Ovary (tissue), 9 donors: Measurements from ENCODE around the gene PSTPIP1. TPM values are rescaled to one million over a fixed set of nuclear protein-coding genes. Genes with fewer than 3 reads are reported as not detected.

Source experiments
- DNase-seq, 5 donors: peaks; one replicate each; pipeline ENCODE4 v3.0.0-alpha.2; 2019 to 2020
- H3K27ac ChIP-seq, 2 donors: fragments of 200-600 bp; one replicate each; pipeline versions ENCODE4 v1.5.1 to v1.8.0; 2019 to 2022
- H3K27me3 ChIP-seq: fragments of 200-600 bp; one replicate; pipeline ENCODE4 v1.8.0; 2022
- H3K36me3 ChIP-seq: fragments of 200-600 bp; sonication (generic); one replicate; pipeline ENCODE4 v1.5.1; 2019
- H3K4me1 ChIP-seq: one replicate; pipeline ENCODE4 v1.8.1; 2013; ENCODE audit warnings: mild to moderate bottlenecking, moderate library complexity; ENCODE audit not compliant: insufficient read depth
- H3K4me3 ChIP-seq: fragments of 200-600 bp; sonication (generic); one replicate; pipeline ENCODE4 v1.5.1; 2017
- H3K9me3 ChIP-seq, 2 donors: fragments of 200-600 bp in 1 of 2; sonication (generic) in 1 of 2; one replicate each; pipeline versions ENCODE4 v1.5.1 to v1.8.1; 2013 to 2019; ENCODE audit warnings: mild to moderate bottlenecking in 1 of 2, moderate library complexity in 1 of 2
- EP300 ChIP-seq: sonication (generic); formaldehyde crosslinking; IDR thresholded peaks from one replicate; pipeline ENCODE4 v1.6.1; 2017; ENCODE audit warnings: antibody characterized with exemption
- POLR2A ChIP-seq: fragments of 450-650 bp; IDR thresholded peaks from one replicate; pipeline ENCODE4 v1.6.1; 2017; ENCODE audit warnings: antibody characterized with exemption, mild to moderate bottlenecking, moderate library complexity
- WGBS, 3 donors: extraction: QIAGEN DNeasy Blood & Tissue Kit in 1 of 3; methylation state at CpG; one replicate each; pipeline versions ENCODE4 v1.1.5 to v1.1.7; 2013 to 2017; 5-methylcytosine and 5-hydroxymethylcytosine counted together
- intact Hi-C, 4 donors: fragments of 100-400 bp; cut with DNase I; formaldehyde crosslinking; loops; one replicate each; pipeline versions ENCODE4 v1.11.0 to v1.15.1; 2022 to 2023
- polyA plus RNA-seq, 2 donors: library from polyadenylated mRNA; stranded (reverse); fragments of 200-250 nt in 1 of 2; fragments of 350-450 nt in 1 of 2; fragmentation: Illumina TruSeq in 1 of 2; extraction: RNeasy Lipid Tissue Mini Kit (QIAGEN cat#74804) in 1 of 2; gene quantifications; one replicate each; pipeline ENCODE4 v1.2.3, GENCODE V29; 2013 to 2014
- total RNA-seq, 7 donors: library from RNA; depleted of rRNA in 2 of 7; stranded (reverse); fragments of >200 nt in 2 of 7; fragmentation: NEBNext Ultra II Directional in 3 of 7; extraction: Animal tissue kit (Norgen Biotek cat#: 25700) in 3 of 7; gene quantifications; one replicate each; pipeline versions ENCODE4 v1.1.0 to v1.2.4, GENCODE V29; 2016 to 2023
- TF ChIP-seq, protein P1 (sequence below), 3 donors: fragments of 450-650 bp in 2 of 3; fragments of 200-600 bp in 1 of 3; IDR thresholded peaks; one replicate each; pipeline versions ENCODE4 v1.5.1 to v1.8.0; 2016 to 2022; ENCODE audit warnings: antibody characterized with exemption in 3 of 3, mild to moderate bottlenecking in 1 of 3
- donor health status: DM: no; HTN: no; CAD: no; lungs with moderate emphysema.
- donor health status: DM: no; HTN: no; CAD: no.
- donor health status: Bipolar disorder and iron deficiency.
- donor health status: DM: yes; HTN: yes; CAD: no.
- donor health status: DM: no; HTN: no; CAD: no.
- donor health status: DM: yes; HTN: yes; CAD: no.

PSTPIP1 gene
- total and polyA plus RNA-seq, 9 donors, result 1.4 to 10.9 (median 2.5) TPM

DNA sequence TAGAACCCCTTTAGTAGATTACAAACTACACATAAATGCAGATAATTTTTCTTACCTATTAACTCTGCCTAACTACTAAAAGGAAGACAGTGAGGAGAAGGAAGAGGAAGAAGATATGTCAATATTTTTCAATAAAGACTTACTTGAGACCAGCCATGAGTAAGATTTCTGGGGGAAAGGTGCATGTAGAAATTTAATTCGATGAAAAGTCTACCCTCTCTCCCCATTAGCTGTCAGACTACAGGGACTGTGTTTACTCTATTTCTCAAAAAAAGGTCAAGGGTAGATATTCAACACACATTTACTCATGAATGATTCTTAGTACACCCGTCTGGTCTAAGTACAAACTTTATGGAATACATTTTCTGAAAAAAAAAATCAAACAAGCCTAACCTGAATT, 69.1 kb downstream of the PSTPIP1 start:
- intact Hi-C loops, result no loop called here
- Histone ChIP-seq H3K4me3 (no peak overlapping the region), H3K4me1 (peaks cover 10% of the 10 kb centered on the region), H3K36me3 (no peaks in the 10 kb centered on the region), H3K9me3 (no peaks in the 10 kb centered on the region), H3K27me3 (no peaks in the 10 kb centered on the region), H3K27ac (no peak overlapping the region)
- no peak for DNase-seq
- TF ChIP-seq POLR2A (no peak), EP300 (no peak)
- TF ChIP-seq, protein P1, sequence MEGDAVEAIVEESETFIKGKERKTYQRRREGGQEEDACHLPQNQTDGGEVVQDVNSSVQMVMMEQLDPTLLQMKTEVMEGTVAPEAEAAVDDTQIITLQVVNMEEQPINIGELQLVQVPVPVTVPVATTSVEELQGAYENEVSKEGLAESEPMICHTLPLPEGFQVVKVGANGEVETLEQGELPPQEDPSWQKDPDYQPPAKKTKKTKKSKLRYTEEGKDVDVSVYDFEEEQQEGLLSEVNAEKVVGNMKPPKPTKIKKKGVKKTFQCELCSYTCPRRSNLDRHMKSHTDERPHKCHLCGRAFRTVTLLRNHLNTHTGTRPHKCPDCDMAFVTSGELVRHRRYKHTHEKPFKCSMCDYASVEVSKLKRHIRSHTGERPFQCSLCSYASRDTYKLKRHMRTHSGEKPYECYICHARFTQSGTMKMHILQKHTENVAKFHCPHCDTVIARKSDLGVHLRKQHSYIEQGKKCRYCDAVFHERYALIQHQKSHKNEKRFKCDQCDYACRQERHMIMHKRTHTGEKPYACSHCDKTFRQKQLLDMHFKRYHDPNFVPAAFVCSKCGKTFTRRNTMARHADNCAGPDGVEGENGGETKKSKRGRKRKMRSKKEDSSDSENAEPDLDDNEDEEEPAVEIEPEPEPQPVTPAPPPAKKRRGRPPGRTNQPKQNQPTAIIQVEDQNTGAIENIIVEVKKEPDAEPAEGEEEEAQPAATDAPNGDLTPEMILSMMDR (IDR thresholded peaks at IDR 0.05), result no peak
- 64 to 78% (median 73%) methylated on average over 2 of the region's 2 CpGs for WGBS, 3 donors

DNA sequence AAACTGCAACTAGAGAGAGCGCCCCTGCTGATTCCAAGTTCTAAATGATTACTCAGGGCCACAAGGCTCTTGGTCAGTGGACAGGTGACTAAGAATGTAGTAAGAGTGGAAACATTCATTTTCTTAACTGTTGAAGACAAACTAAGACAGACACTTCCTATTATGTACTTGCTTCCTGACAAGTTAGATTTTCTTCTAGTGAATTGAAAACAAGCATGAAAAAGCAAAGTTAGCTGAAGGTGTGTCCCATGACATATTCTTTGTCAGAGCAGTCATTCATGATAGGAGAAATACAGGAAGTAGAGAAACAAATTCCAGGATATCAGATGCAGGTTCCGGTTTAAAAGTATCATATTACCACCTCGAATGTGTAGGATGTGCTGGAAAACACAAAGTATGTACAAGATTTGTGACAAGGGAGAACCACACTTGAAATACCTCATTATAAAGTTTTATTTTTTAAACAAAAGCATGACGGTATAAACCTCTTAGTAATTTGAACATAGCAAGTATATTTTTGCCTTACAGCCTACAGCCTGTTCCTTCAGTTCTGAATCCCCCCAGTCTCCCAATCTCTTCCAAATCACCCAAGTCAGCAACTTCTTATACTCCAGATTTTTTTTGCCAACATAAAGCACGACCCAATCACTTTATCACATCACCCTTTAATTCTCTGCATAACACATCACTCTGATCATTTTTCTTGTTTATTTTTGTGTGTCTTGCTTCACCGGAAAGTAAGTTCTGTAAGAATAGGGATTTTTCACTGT, 69.8 kb downstream of the PSTPIP1 start:
- intact Hi-C loops, result no loop called here
- 62 to 69% (median 68%) methylated on average over 6 of the region's 6 CpGs for WGBS, 3 donors
- Histone ChIP-seq H3K27me3 (no peaks in the 10 kb centered on the region), H3K36me3 (no peaks in the 10 kb centered on the region), H3K27ac (no peak overlapping the region), H3K4me1 (peaks cover 12% of the 10 kb centered on the region), H3K4me3 (no peak overlapping the region), H3K9me3 (no peaks in the 10 kb centered on the region)
- TF ChIP-seq EP300, result no peak
- no peak for TF ChIP-seq POLR2A
- TF ChIP-seq, protein P1 (IDR thresholded peaks at IDR 0.05), result no peak
- DNase-seq, result no peak

DNA sequence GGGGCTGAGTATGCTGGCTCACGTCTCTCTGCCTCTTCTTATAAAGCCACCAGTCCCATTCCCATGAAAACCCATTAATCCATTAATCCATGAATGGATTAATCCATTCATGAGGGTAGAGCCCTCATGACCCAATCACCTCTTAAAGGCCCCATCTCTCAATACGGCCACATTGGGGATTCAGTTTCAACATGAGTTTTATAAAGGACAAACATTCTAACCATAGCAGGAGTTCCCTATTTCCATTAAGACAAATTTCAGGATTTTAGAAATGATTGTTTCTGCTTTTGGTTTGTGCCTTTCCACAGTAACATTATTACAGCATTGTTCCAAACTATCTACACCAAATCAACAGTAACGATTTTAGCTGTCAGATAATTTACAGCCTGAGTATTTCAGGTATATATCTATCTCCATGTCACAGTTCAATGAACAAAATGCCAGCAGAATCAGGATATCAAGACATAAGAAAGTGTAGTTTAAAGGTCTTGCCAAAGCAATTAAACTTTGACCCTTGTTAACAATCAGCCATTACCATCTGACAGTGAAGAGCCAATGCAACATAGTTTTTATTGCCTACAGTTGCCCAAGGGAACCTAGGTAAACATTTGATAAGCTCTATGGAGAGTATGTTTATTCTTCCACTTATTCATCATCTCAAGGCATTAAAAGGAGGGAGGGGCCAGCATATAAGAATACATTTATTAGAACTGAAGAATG, 72.2 kb downstream of the PSTPIP1 start:
- Histone ChIP-seq H3K4me1 (peaks cover 9% of the 10 kb centered on the region), H3K27ac (no peak overlapping the region), H3K9me3 (no peaks in the 10 kb centered on the region), H3K4me3 (no peak overlapping the region), H3K27me3 (no peaks in the 10 kb centered on the region), H3K36me3 (no peaks in the 10 kb centered on the region)
- intact Hi-C loops, result no loop called here
- WGBS, 3 donors, result 73 to 78% (median 74%) methylated on average over 3 of the region's 3 CpGs
- no peak for DNase-seq
- no peak for TF ChIP-seq EP300
- TF ChIP-seq, protein P1 (IDR thresholded peaks at IDR 0.05), result no peak
- TF ChIP-seq POLR2A, result no peak

DNA sequence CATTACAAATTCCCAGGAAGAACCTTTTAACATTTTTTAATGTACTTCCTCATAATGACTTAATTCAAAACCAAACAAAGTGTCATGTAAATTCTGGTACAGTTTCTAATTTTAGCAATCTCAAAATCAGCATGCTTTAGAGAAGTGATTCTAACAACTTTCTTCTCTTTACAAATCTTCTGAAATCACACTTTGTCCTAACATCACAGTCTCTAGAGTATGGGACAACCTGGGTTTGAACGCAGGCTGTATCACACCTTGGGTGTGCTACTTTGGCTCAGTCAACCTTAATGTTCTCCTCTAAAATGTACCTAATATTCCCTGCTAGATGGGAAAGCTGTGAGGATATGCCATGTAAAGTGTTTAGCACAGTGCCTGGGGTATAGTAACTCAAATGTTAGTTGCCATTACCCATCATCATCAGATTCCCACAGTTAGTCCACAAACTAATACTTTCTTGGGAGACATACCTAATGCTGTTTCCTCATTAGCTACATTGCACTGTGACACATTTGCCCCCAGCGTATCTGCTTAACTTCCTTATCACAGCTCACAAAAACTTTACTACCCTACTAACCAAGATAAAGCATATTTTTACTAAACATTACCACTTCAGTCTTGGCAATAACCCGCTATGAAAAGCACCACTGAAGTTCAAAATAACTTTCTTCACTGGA, 72.9 kb downstream of the PSTPIP1 start:
- Histone ChIP-seq H3K27me3 (no peaks in the 10 kb centered on the region), H3K4me1 (peaks cover 9% of the 10 kb centered on the region), H3K9me3 (no peaks in the 10 kb centered on the region), H3K36me3 (no peaks in the 10 kb centered on the region), H3K27ac (no peak overlapping the region), H3K4me3 (no peak overlapping the region)
- no peak for TF ChIP-seq POLR2A
- TF ChIP-seq EP300, result no peak
- DNase-seq, result no peak
- intact Hi-C loops, result no loop called here
- 61 to 76% (median 72%) methylated on average over 3 of the region's 3 CpGs for WGBS, 3 donors
